GM21786 (cell line): ENCODE data around the gene MAP7D1.
A peak's percentile ranks its signal among the peaks of the same experiment; 100 is the strongest.
"Not testable (repeated sequence)": the region's sequence is repeated elsewhere in the genome, so short reads cannot be mapped to it uniquely, and the experiment has no call there.

Source experiments
- ATAC-seq: cut with Tn5 transposase; IDR thresholded peaks from one replicate; pipeline ENCODE4 v1.9.1; 2021; ENCODE audit not compliant: unreplicated experiment

The MAP7D1 gene

GRCh38 chr1:36199934-36200741, 44.2 kb downstream of the MAP7D1 start:
- no peak for ATAC-seq

- ATAC-seq = no peak
These were observed 47.1 kb downstream of the MAP7D1 start for GRCh38 chr1:36203027-36203553.

GRCh38 chr1:36203554-36204346, 47.8 kb downstream of the MAP7D1 start:
- ATAC-seq = no peak

GRCh38 chr1:36204347-36204909, 48.5 kb downstream of the MAP7D1 start:
- no peak for ATAC-seq

GRCh38 chr1:36206323-36206858, 50.4 kb downstream of the MAP7D1 start:
- no peak for ATAC-seq

GRCh38 chr1:36207339-36207738, 51.4 kb downstream of the MAP7D1 start:
- no peak for ATAC-seq

GRCh38 chr1:36208978-36209703, 53.2 kb downstream of the MAP7D1 start:
- no peak for ATAC-seq

GRCh38 chr1:36211307-36211706, 55.3 kb downstream of the MAP7D1 start:
- no peak for ATAC-seq

GRCh38 chr1:36211841-36212240, 55.9 kb downstream of the MAP7D1 start:
- no peak for ATAC-seq

- no peak for ATAC-seq
These were observed 56.8 kb downstream of the MAP7D1 start for GRCh38 chr1:36212782-36213181.

GRCh38 chr1:36217670-36218069, 61.7 kb downstream of the MAP7D1 start:
- ATAC-seq = no peak

GRCh38 chr1:36221901-36222300, 65.9 kb downstream of the MAP7D1 start:
- not testable (repeated sequence) for ATAC-seq

GRCh38 chr1:36222481-36223380, 66.8 kb downstream of the MAP7D1 start:
- no peak for ATAC-seq

- ATAC-seq = peak; percentile 7
These were observed 67.5 kb downstream of the MAP7D1 start for GRCh38 chr1:36223381-36223995.

GRCh38 chr1:36223996-36224536, 68.1 kb downstream of the MAP7D1 start, which contains the start of gene THRAP3:
THRAP3 (plus strand) TSS chr1:36224443; CDS start chr1:36282564, 58,121 bp downstream.
- ATAC-seq = peak; percentile 89

GRCh38 chr1:36224537-36225282, 68.8 kb downstream of the MAP7D1 start:
- peak; percentile 41 for ATAC-seq

GRCh38 chr1:36225283-36225899, 69.4 kb downstream of the MAP7D1 start:
- ATAC-seq = no peak

GRCh38 chr1:36230279-36230678, 74.3 kb downstream of the MAP7D1 start:
- not testable (repeated sequence) for ATAC-seq
